LNCAP (cell line): Measurements from ENCODE around the gene SLX4.

Experiments used
- CTCF ChIP-seq: fragments of 450-650 bp; IDR thresholded peaks from 2 replicates; pipeline ENCODE4 v1.5.1; 2017; ENCODE audit warnings: mild to moderate bottlenecking

Gene SLX4

DNA sequence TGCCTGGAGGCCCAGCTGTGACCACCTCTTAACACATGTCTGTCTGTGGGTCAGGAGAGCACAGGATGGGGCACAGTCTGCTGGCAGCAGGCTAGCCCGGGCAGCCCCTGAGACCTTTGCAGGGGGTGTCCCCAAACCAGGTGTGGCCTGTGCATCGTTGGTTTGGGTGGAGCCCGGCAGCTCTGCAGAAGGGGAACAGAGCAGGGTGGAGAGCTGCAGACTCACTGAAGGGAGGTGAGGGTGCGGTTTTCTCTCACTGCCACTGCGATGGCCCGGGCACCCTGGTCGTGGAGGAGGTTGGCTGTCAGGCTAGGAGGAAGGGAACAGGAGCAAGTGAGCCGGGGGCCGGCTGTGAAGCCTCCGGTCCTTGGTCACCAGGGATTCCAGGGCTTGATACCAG lies 63.0 kb downstream of the SLX4 start:
- no peak for TF ChIP-seq CTCF

DNA sequence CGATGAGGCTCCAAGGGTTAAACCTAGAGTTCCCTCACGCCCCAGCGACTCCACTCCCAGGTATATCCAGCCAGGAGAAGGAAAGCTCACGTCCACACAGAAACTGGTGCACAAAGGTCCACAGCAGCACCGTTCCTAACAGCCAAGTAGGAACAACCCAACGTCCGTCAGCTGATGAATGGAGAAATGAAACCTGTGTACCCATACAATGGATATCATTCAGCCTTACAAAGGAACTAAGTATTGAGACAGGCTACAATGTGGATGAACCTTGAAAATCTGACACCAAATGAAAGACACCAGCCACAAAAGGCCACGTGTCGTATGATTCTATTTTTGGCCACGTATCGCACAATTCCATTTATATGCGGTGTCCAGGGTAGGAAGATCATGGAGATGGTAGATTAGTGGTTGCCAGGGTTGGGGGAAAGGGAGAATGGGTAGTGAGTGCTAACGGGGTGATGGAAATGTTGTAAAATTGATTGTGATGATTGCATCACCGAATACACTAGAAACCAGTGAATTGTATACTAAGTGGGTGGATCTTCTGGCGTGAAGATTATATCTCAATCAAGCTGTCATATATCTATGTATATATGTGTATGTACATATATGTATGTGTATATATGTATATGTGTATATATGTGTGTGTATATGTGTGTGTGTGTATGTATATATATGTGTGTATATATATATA lies 64.3 kb downstream of the SLX4 start:
- TF ChIP-seq CTCF, result no peak

DNA sequence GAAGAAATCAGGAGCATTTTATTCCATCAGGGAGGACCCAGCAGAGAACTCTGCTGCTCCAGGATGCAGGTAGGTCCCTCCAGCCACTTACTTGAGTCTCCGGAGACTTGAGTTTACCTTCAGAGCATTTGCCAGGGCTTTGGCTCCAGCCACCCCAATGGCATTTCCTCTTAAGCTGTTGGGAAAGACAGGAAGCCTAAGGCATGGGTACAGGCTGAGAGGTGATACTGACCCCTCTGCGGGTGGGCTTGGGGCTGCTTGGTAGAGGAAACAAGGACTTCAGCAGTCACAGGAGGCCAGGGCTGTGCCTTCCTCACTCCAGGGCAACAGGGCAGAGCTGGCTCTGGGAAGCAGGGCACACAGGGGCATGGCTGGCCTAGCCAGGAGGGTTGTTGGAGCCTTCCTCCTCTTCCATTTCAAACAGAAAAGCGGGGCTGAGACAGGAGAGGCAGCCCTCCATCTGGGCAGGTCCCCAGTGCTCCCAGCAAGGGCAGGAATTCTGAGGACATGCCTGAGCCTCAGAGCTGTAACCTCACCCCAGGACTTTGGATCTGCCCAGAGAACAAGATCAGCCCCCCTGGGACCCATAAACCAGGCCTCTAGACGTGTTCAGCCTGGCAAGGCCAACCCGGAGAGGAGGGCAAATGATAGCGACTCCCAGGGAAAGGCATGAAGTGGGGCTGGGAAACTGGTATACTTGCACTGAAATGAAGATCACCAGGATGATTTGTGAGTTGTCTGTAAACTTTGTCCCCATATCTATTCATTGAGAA lies 68.6 kb downstream of the SLX4 start:
- TF ChIP-seq CTCF, result no peak

DNA sequence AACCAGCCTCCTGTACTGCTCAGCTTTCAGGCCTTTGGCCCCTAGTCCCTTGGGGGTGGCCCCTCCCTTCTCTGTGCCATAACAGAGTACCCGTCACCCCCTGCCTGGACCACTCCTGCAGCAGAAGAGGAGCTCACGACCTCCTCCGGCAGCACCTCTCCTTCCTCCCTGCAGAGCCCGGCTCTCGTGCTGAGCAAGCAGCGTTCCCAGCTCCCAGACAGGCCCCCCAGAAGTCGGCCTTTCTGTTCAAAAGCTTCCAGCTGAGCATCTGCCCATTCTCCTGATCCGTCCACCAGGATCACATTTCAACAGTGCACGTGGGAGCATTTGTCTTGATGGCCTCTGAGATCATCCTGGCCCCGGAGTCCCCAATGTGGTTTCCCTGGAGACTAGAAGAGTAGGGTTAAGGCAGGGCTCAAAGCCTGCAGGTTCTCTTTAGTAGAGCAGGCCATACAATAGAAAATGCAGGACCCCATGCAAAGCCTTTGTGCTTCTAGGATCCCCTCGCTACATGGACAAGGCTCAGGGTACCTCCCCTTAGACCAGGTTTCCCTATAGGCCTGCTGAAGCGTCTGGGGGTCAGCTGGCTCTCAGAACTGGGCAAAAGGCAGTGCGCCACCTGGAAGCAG lies 69.8 kb downstream of the SLX4 start:
- TF ChIP-seq CTCF, result no peak

- no peak for TF ChIP-seq CTCF
Measured at GRCh38 chr16:3538222-3538621, 73.2 kb downstream of the SLX4 start.

DNA sequence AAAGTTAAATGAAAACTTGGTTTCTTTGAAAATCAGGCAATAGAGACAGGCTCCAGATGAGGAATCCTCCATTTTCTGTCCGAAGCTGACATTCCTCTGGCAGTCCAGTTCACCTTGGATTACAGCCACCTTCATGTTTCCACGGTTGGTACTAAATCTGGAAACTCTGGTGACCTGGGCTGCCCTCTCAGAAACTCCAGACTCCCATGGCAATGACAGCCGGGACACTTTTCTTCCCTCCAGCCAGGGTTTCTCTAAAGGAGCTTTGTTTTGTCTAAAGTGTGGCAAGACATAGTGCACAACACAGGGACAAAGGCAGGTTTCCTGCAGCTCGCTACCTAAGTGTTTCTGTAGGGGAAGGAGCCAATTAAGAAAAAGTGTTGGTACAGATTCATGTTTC lies 74.6 kb downstream of the SLX4 start:
- no peak for TF ChIP-seq CTCF

DNA sequence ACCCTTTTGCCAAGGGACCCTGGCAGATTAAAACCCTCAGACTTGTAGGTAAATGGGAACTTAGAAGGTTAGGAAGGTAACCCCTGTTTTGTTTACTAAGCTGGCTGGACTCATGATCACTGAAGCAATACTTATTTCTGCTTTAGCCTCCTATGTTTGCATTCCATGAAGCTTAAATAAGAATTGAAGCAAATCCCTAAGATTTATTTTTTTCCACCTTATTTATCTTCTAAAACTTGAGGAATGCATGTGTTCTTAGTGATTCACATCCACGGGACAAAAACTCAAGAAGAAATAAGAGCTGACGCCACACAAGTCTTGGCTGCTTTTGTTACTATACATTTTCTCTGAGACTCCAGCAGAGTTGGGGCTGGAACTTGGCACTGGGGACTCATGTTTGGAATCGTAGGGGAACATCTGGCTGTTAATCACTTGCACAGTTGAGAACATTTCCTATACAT lies 75.1 kb downstream of the SLX4 start:
- TF ChIP-seq CTCF, result no peak
